ENCODE results near the gene BCL11B. TPM values are rescaled to one million over a fixed set of nuclear protein-coding genes. Genes with fewer than 3 reads are reported as not detected.

Gene BCL11B
- total RNA-seq, 6 experiments from 2014 or later = 0.06 to 0.14 (median 0.10) TPM; not detected in 2

- Mint-ChIP-seq H3K27ac (no peak overlapping the region), H3K36me3 (ENCODE audit: low read depth) (0 out of 2 replicates have a peak, but pooled peaks cover 4% of the 10 kb centered on the region), H3K27me3 (ENCODE audit: insufficient read depth) (peaks cover 3% of the 10 kb centered on the region), H3K4me1 (ENCODE audit: low read depth) (no peaks in the 10 kb centered on the region), H3K9me3 (peaks cover 36% of the 10 kb centered on the region; the same call in 1 of the 2 replicates), H3K4me3 (no peak overlapping the region)
- DNase-seq = no peak
- TF ChIP-seq CTCF (IDR thresholded peaks at IDR 0.05) = no peak
These were observed 146.2 kb downstream of the BCL11B start for GRCh38 chr14:99125616-99126431.

GRCh38 chr14:99125113-99125512 is 146.9 kb downstream of the BCL11B start:
- peaks cover 3% of the 10 kb centered on the region for H3K27me3 Mint-ChIP-seq (ENCODE audit: insufficient read depth)
- DNase-seq = no peak
- H3K4me1 Mint-ChIP-seq (ENCODE audit: low read depth) = no peaks in the 10 kb centered on the region
- H3K9me3 Mint-ChIP-seq = peaks cover 35% of the 10 kb centered on the region; the same call in 1 of the 2 replicates
- TF ChIP-seq CTCF (IDR thresholded peaks at IDR 0.05) = no peak
- H3K27ac Mint-ChIP-seq = no peak overlapping the region
- H3K36me3 Mint-ChIP-seq (ENCODE audit: low read depth) = 0 out of 2 replicates have a peak, but pooled peaks cover 4% of the 10 kb centered on the region
- H3K4me3 Mint-ChIP-seq = no peak overlapping the region

- H3K4me1 Mint-ChIP-seq (ENCODE audit: low read depth) = no peaks in the 10 kb centered on the region
- no peak for DNase-seq
- 0 out of 2 replicates have a peak, but pooled peaks cover 2% of the 10 kb centered on the region for H3K36me3 Mint-ChIP-seq (ENCODE audit: low read depth)
- peaks cover 29% of the 10 kb centered on the region; the same call in 1 of the 2 replicates for H3K9me3 Mint-ChIP-seq
- peaks cover 3% of the 10 kb centered on the region for H3K27me3 Mint-ChIP-seq (ENCODE audit: insufficient read depth)
- H3K27ac Mint-ChIP-seq = no peak overlapping the region
- no peak for TF ChIP-seq CTCF (IDR thresholded peaks at IDR 0.05)
- no peak overlapping the region for H3K4me3 Mint-ChIP-seq
These were observed 147.4 kb downstream of the BCL11B start for GRCh38 chr14:99124482-99125105.

- Mint-ChIP-seq H3K36me3 (ENCODE audit: low read depth) (no peaks in the 10 kb centered on the region), H3K27me3 (ENCODE audit: insufficient read depth) (peaks cover 3% of the 10 kb centered on the region), H3K27ac (no peak overlapping the region), H3K4me1 (ENCODE audit: low read depth) (no peaks in the 10 kb centered on the region), H3K9me3 (peaks cover 27% of the 10 kb centered on the region; the same call in 1 of the 2 replicates), H3K4me3 (no peak overlapping the region)
- TF ChIP-seq CTCF (IDR thresholded peaks at IDR 0.05) = no peak
- no peak for DNase-seq
These were observed 148.7 kb downstream of the BCL11B start for GRCh38 chr14:99123208-99123870.

GRCh38 chr14:99122521-99123125 is 149.4 kb downstream of the BCL11B start:
- Mint-ChIP-seq H3K36me3 (ENCODE audit: low read depth) (no peaks in the 10 kb centered on the region), H3K4me1 (ENCODE audit: low read depth) (no peaks in the 10 kb centered on the region), H3K27me3 (ENCODE audit: insufficient read depth) (peaks cover 3% of the 10 kb centered on the region), H3K9me3 (peaks cover 27% of the 10 kb centered on the region; the same call in 1 of the 2 replicates), H3K27ac (no peak overlapping the region), H3K4me3 (no peak overlapping the region)
- no peak for DNase-seq
- TF ChIP-seq CTCF (IDR thresholded peaks at IDR 0.05) = no peak

All from HFFc6 (cell line).